C4-2B (cell line): ENCODE results near the gene TBC1D26.
"Not testable (repeated sequence)": the region's sequence is repeated elsewhere in the genome, so short reads cannot be mapped to it uniquely, and the experiment has no call there.

Experiments
- CTCF ChIP-seq: fragments of 450-650 bp; conservative IDR thresholded peaks from 2 replicates; pipeline ENCODE4 v1.5.1; 2017; ENCODE audit warnings: mild to moderate bottlenecking
- ZFX ChIP-seq: fragments of 450-650 bp; IDR thresholded peaks from 2 replicates; pipeline ENCODE4 v1.6.1; 2017

- not testable (repeated sequence) for TF ChIP-seq CTCF, ZFX
Observed at GRCh38 chr17:15739259-15739658, 7.2 kb downstream of the TBC1D26 start.
